NCI-H2081 treated with DMSO at 0.1 percent for 48 hours (cell line): ENCODE data around the gene SLC18A3.

Experiments used
- DNase-seq: peaks from one replicate; lab custom pipeline; 2025; lab: John Stamatoyannopoulos, UW

SLC18A3 gene

GRCh38 chr10:49611816-49612512 is 1.9 kb downstream of the SLC18A3 start:
- DNase-seq = no peak

GRCh38 chr10:49612513-49613164 is 2.5 kb downstream of the SLC18A3 start:
- DNase-seq = no peak

GRCh38 chr10:49613165-49613881 is 3.2 kb downstream of the SLC18A3 start:
- DNase-seq = no peak

- DNase-seq = no peak
Observed at GRCh38 chr10:49613882-49614241, 3.8 kb downstream of the SLC18A3 start, which contains the start of gene CHAT. CHAT (plus strand) TSS chr10:49614037; CDS start chr10:49614190, 153 bp downstream.

- DNase-seq = no peak
Observed at GRCh38 chr10:49614242-49615198, 4.4 kb downstream of the SLC18A3 start.

GRCh38 chr10:49615213-49615612 is 5.1 kb downstream of the SLC18A3 start:
- no peak for DNase-seq

- DNase-seq = no peak
Observed at GRCh38 chr10:49615721-49616120, 5.6 kb downstream of the SLC18A3 start.

GRCh38 chr10:49616421-49617101 is 6.5 kb downstream of the SLC18A3 start:
- DNase-seq = no peak

- no peak for DNase-seq
Observed at GRCh38 chr10:49617121-49618020, 7.3 kb downstream of the SLC18A3 start.

GRCh38 chr10:49618821-49619220 is 8.7 kb downstream of the SLC18A3 start:
- DNase-seq = no peak

GRCh38 chr10:49619613-49620012 is 9.5 kb downstream of the SLC18A3 start:
- DNase-seq = no peak

- no peak for DNase-seq
Observed at GRCh38 chr10:49620286-49620810, 10.2 kb downstream of the SLC18A3 start.

GRCh38 chr10:49620841-49621378 is 10.8 kb downstream of the SLC18A3 start:
- DNase-seq = no peak

GRCh38 chr10:49621561-49621960 is 11.5 kb downstream of the SLC18A3 start:
- DNase-seq = no peak

- no peak for DNase-seq
Observed at GRCh38 chr10:49622426-49623425, 12.6 kb downstream of the SLC18A3 start.

GRCh38 chr10:49624629-49625028 is 14.5 kb downstream of the SLC18A3 start:
- DNase-seq = no peak

- no peak for DNase-seq
Observed at GRCh38 chr10:49625411-49625810, 15.3 kb downstream of the SLC18A3 start.

GRCh38 chr10:49627038-49627437 is 16.9 kb downstream of the SLC18A3 start:
- no peak for DNase-seq
